Activated CD8-positive, alpha-beta memory T cell treated with anti-CD3 and anti-CD28 coated beads, Interleukin-2, amount 50 U/mL, for 4 hours (primary cell): ENCODE data around the gene ZNF543.
A peak's percentile ranks its signal among the peaks of the same experiment; 100 is the strongest.
"Not testable (repeated sequence)": the region's sequence is repeated elsewhere in the genome, so short reads cannot be mapped to it uniquely, and the experiment has no call there.

Experiments
- DNase-seq: peaks from one replicate; pipeline ENCODE4 v3.0.0-alpha.2; 2020

The ZNF543 gene

GRCh38 chr19:57320180-57321084 lies at the start of gene ZNF543:
TSS of gene ZNF543 (plus strand) at chr19:57320472. CDS start at chr19:57320854, 382 bp downstream.
- DNase-seq = peak; percentile 90

GRCh38 chr19:57271280-57271679 lies 49.0 kb upstream of the ZNF543 start:
- DNase-seq = no peak

GRCh38 chr19:57273014-57273413 lies 47.3 kb upstream of the ZNF543 start:
- no peak for DNase-seq

DNA sequence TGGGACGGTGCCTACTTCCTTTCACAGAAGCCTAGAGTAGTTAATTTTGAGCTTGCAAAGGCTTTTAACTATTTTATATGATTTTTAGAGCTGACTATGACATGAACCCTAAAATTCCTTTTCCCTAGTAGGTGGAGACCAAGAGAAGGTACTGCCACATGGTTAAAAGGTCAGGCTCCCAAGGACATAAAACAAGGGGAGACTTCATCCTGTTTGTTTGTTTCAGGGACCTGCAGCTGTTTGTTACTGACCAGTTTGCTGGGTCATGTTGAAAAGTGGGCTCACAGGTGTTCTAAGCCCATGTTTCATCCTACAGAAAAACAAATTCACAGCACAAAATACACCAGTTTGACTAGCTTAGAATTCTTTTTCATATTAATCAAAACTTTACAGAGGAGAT lies 43.8 kb upstream of the ZNF543 start:
- no peak for DNase-seq

DNA sequence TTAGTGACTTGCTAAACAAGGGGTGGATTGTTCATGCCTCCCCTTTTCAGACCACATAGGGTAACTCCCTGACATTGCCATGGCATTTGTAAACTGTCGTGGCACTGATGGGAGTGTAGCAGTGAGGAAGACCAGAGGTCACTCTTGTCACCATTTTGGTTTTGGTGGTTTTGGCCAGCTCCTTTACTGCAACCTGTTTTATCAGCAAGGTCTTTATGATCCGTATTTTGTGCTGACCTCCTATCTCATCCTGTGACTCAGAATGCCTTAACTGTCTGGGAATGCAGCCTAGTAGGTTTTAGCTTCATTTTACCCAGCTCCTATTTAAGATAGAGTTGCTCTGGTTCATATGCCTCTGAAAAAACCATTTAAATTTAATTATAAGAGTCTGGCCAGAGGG lies 41.8 kb upstream of the ZNF543 start:
- not testable (repeated sequence) for DNase-seq

DNA sequence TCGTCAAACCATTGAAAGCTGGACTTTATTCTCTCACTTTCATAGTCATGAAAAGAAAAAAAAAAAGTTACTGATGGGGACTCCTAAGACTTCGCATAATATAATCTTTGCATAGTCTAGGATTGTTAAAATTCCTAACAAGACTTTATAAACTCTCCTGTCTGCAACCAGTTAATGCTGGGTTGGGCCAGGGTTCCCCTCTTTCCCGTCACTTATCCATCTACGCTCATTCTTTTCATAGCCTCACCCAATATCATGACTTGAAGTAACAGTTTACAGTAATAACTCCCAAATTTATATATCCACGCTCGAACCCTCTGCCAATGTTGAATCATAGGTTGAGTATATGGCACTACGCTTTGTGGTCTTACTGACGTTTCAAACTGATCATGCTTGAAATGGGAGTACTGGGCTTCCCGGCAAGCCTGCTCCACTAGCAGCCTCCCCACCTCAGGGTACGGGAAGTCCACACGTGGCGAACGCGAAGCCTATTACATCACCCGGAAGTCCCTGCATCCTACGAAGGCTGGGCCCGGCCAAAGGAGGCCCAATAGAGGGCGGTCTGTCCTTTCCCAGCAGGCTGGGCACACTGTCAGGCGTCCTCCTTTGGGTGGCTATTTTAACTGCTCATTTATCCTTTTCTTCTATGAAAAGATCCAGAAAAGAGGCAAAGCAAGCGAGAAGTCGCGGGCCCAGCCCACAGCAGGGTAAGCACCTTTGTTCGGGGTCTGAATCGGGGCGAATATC lies 40.7 kb upstream of the ZNF543 start:
- DNase-seq = peak; percentile 79

GRCh38 chr19:57280165-57280961 lies 39.9 kb upstream of the ZNF543 start, which contains the start of gene ZNF460:
TSS of gene ZNF460 (plus strand) at chr19:57280485. CDS start at chr19:57280807, 322 bp downstream.
- DNase-seq = peak; percentile 98

DNA sequence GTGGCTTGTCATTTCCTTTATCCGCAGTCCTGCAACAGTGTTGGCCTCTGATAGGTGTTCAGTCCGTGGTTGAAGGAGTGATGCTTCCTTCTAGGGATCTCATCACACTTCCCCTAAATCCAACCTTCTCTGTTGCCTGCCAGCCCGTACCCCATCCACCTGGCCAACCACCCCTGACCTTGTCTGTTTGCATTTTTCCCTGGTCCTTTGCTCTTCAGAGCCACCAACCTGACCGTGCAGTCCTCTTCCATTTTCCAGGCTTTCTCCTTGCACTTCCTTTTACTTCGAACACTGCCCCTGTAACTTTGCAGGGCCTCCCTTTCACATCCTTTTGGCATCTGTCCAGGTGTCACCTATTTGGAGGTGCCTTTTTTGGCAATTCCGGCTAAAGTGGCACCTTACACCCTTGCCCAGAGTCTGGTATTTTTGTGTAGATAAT lies 39.3 kb upstream of the ZNF543 start:
- DNase-seq = no peak

- no peak for DNase-seq
Measured at GRCh38 chr19:57282011-57282643, 38.1 kb upstream of the ZNF543 start.

DNA sequence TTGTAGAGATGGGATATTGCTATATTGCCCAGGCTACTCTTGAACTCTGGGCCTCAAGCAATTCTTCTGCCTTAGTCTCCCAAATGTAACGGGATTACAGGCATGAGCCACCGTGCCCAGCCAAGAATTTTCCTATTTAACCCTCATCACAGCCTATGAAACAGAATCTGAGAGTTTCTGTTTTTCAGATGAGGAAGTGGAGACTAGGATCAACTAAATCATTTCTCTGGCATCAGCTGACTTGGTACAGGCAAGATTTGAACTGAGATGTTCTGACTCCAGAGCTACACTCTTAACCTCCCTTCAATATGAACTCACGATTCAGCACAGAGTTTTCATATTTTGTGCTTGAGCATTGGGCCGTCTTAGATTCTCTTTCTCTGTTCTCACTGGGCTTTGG lies 31.9 kb upstream of the ZNF543 start:
- DNase-seq = no peak

DNA sequence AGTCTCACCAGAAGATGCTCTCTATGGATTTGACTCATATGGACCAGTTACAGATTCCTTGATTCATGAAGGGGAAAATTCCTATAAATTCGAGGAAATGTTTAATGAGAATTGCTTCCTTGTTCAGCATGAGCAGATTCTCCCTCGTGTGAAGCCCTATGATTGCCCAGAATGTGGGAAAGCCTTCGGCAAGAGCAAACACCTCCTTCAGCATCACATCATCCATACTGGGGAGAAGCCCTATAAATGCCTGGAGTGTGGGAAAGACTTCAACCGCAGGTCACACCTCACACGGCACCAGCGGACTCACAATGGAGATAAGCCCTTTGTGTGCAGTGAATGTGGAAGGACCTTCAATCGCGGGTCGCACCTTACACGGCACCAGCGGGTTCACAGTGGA lies 29.3 kb upstream of the ZNF543 start:
- DNase-seq = no peak

DNA sequence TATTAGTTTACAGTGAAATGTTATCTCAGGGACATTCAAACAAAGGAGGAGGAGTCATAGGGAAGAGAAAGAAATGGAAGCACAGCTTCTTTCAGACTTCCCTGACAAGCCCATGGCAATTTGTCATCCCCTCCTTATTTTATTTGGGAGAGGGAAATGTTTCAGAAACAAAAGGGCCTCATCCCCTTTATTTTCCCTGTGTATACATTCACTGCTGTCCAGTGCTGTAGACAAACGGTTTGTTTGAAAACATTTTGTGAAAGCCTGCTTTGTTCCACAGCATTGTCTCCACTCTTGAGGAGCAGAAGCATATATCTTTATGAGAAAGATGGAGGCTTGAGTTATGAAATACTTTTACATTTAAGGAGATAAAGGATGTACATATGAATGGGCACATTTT lies 27.7 kb upstream of the ZNF543 start:
- DNase-seq = no peak

DNA sequence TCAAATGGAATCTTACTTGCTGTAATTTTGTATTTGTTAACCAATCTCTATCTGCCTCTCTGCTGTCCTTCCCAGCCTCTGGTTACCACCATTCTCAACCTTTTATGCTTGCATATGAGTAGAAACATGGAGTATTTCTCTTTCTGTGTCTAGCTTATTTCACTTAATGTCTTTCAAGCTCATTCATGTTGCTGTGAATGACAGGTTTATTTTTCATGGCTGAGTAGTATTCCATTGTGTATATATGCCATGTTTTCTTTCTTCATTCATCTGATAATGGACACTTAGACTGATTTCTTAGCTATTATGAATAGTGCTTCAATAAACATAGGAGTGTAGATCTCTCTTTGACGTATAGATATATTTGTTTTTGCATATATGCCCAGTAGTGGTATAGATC lies 26.6 kb upstream of the ZNF543 start:
- DNase-seq = no peak

DNA sequence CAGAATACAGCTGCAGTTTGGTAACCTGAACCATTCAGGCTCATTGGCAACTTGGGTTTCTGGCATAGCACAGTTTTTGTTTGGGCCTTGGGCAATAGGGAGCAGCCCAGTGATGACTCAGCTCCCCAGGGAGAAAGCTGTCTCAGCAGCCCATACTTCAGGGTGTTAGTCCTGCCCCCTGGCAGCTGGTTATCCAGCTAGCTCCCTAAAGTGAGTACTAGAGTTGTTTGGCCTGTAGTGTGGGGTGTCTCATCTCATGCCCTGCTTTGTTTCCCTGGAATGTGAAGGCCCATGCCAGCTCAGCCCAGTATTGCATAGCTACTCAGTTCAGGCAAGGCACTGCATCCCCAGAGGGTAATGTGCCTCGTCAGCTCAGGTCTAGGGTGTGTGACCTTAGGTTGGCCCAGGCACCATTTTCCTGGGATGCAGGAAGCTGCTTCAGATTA lies 18.2 kb upstream of the ZNF543 start:
- no peak for DNase-seq

DNA sequence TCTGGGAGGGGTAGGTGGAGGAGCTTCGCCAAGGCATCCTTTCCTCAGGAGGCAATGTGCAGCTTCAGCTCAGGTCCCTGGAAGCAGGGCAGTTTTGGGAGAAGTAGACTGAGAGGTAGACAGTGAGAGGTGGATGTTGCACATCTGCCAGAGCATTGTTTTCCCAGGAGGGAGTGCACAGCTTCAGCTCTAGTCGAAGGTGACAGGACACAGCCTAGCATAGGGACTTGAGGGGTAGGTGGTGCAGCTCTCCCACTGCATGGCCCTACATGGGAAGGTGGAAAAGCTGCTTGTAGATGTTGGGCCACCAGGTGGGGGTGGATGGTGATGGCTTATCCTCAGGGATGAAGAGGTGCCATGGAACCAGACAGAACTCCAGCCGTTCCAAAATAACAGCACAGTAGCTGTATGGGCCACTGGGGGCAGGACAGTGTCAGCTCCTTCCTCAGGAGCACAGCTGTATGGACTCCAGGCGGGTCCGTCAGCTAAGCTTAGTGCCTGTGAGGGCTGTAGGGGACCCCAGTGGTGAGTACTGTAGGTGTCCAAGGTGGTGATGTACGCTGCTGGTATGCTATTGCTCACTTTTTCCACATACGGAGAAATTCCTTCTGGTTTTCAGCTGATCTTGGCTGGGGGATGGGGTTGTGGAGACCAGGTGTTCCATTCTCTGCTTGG lies 17.4 kb upstream of the ZNF543 start:
- DNase-seq = no peak

- no peak for DNase-seq
Measured at GRCh38 chr19:57305056-57305455, 15.2 kb upstream of the ZNF543 start.

DNA sequence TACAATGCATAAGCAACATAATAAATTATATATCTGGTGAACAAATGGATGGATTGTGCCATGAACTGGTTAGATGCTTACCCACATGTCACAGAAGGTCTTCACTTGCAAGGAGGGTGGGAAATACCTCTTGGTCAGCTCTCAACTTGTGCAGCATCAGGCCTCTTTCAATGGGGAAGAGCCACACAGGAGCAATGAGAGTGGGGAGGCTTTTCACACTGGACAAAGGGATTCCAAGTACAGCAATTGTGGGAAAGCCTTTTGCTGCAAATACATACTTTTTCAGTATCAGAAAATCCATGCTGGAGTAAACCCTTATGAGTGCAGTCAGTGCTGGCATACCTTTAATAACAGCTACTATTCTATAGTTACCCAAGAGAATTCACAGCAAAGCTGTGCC lies 11.8 kb upstream of the ZNF543 start:
- no peak for DNase-seq

- no peak for DNase-seq
Measured at GRCh38 chr19:57310792-57311191, 9.5 kb upstream of the ZNF543 start.

- DNase-seq = no peak
Measured at GRCh38 chr19:57314146-57314545, 6.1 kb upstream of the ZNF543 start.

- DNase-seq = no peak
Measured at GRCh38 chr19:57317503-57317902, 2.8 kb upstream of the ZNF543 start.

DNA sequence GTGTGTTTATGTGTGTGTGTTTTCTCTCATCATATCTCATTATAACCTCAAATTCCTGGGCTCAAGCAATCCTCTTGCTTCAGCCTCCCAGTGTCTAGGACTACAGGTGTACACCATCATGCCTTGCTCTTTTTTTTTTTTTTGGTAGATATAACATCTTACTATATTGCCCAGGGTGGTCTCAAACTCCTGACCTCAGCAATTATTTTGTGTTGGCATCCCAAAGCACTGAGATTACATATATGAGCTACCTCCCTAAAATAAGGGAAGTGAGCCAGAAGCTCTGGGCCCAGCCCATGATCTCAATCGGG lies 448 bp upstream of the ZNF543 start:
- DNase-seq = no peak

DNA sequence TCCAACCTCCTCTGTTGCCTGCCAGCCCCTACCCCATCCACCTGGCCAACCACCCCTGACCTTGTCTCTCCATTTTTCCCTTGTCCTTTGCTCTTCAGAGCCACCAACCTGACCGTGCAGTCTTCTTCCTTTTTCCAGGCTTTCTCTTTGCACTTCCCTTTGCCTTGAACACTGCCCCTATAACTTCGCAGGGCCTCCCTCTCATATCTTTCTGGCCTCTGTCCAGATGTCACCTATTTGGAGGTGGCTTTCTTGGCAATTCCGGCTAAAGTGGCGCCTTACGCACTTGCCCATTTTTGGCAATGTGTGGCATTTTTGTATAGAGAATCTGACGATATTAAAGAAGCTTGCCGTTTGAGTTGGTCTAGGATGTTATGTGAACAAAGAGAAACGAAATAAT lies 844 bp downstream of the ZNF543 start:
- DNase-seq = no peak
